ENCODE measurements around the gene RNU4-1. TPM values are rescaled to one million over a fixed set of nuclear protein-coding genes. Genes with fewer than 3 reads are reported as not detected.
"Not testable (repeated sequence)": the region's sequence is repeated elsewhere in the genome, so short reads cannot be mapped to it uniquely, and the experiment has no call there.

The RNU4-1 gene
- 1,000 to 10,000 TPM; 4,532 to 5,081 TPM for total RNA-seq
- long read RNA-seq, donor 1: 0 reads
- long read RNA-seq, donor 2: 0 reads

DNA sequence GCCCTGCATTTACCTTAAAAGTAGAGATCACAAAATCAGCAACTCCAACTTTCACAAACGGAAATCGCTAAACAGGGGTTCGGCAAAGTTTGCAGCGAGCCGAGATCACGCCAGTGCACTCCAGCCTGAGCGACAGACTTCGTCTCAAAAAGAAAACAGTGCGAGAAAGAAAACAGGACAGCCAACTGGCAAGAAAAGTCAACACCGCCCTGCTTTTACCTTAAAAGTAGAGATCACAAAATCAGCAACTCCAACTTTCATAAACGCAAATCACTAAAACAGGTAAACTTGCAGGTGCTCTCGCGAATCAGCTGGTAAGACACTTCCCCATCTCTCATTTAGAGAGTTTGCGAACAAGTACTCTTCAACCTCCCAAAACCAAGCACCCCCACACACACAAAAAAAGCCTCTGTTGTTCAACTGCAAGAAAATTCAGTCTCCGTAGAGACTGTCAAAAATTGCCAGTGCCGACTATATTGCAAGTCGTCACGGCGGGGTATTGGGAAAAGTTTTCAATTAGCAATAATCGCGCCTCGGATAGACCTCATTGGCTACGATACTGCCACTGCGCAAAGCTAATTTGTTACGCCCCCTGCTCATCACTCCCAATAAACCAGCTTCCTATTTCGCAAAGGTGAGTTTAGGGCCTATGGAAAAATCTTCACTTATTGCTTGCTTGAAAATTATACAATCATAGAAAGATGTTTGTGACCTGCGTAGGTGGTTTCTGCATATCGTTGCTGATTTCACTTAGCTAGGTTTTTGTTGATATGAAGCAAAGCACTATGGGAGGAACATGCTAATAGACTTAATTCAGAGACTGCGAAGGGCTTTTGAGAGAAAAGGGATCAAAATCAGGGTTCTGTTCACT lies at the start of gene RNU4-1:
Gene RNU4-1, minus strand, starts transcription at position 577 of the 871 bp plus-strand sequence.
- intact Hi-C loops (cut with DNase I): no loop called here
- no peak for DNase-seq (ENCODE audit: low spot score)

DNA sequence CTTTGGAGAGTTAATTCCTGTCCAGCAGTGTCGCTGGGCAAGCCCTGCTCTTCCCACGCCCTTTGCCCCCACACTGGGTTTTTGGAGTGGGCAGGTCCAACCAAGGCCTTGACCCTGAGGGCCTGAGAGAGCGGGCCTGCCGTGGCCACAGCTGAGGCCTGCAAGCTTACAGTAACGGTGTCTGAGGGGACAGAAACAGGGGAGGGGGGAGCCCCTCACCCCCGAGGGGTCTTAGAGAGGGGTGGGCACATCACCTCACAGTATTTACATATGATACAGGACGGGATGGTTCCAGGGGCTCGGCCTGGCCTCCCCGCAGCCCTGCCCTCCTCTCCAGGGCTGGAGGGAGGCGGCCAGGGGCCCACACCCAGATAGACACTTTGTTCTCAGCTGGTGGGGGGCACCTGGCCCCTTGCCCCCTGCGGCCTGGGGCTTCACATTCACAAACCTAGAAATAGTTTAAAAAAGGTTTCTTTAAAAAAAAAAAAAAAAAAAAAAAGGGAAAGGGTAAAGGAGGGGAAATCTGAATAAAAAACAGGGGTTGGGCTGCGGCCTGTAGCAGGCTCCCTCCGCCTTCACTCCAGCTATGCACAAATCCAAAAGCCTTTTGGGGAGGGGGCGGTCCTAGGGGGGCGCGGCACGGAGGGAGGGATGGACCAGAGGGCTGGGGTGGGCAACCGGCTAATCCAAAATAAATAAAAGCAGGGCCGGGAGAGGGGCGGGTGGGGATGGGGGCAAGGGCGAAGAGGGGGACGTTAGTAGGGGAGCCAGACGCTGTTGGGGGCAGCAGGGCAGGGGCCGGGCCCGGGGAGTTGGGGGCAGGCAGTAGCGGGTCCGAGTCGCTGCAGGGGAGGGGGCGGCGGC lies 49.4 kb upstream of the RNU4-1 start:
- no peak for DNase-seq (ENCODE audit: low spot score)
- intact Hi-C loops (cut with DNase I): no loop called here

GRCh38 chr12:120339256-120339655 lies 46.2 kb upstream of the RNU4-1 start:
- intact Hi-C loops (cut with DNase I): no loop called here
- DNase-seq (ENCODE audit: low spot score): no peak

- intact Hi-C loops (cut with DNase I): no loop called here
- no peak for DNase-seq (ENCODE audit: low spot score)
These were observed 44.7 kb upstream of the RNU4-1 start for GRCh38 chr12:120337730-120338129.

DNA sequence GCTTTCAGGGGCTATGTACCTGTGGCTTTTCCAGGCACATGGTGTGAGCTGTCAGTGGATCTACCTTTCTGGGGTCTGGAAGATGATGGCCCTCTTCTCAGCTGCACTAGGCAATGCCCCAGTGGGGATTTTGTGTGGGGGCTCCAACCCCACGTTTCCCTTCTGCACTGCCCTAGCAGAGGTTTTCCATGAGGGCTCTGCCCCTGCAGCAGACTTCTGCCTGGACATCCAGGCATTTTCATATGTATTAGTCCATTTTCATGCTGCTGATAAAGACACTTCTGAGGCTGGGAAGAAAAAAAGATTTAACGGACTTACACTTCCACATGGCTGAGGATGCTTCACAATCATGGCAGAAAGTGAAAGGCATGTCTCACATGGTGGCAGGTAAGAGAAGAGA lies 43.4 kb upstream of the RNU4-1 start:
- intact Hi-C loops (cut with DNase I); DNase-seq (ENCODE audit: low spot score): not testable (repeated sequence)

- intact Hi-C loops (cut with DNase I); DNase-seq (ENCODE audit: low spot score): not testable (repeated sequence)
These were observed 42.4 kb upstream of the RNU4-1 start for GRCh38 chr12:120335447-120335846.

- no peak for DNase-seq (ENCODE audit: low spot score)
- intact Hi-C loops (cut with DNase I): no loop called here
These were observed 39.5 kb upstream of the RNU4-1 start for GRCh38 chr12:120332523-120332922.

DNA sequence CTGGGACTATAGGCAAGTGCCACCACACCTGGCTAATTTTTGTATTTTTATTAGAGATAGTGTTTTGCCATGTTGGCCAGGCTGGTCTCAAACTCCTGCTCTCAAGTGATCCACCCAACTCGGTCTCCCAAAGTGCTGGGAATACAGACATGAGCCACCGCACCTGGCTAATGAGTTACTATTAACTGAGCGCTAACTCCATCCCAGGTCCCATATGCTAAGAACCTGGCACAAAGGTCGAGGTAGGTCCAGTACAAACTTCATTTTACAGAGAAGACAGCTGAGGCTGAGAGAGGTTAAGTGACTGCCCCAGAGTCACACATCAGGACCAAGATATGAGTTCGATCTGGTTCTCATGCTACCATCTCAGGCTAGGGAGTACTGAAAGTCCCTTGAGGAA lies 39.0 kb upstream of the RNU4-1 start:
- intact Hi-C loops (cut with DNase I): no loop called here
- DNase-seq (ENCODE audit: low spot score): no peak

DNA sequence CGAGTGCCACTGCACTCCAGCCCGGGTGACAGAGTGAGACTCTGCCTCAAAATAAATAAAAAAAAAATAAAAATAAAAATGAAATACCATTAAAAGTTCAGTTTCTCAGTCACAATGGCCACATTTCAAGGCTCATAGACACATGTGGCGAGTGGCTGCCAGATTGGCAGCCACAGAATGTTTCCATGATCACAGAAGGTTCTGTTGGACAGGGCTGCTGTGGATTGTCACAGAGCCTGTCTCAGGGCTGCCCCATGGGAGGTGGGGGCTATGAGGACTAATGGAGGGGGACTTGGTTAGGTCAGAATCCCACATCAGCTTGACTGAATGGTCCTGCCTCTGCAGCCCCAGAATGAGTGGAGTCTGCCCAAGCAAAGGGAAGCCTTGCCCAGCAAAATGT lies 38.4 kb upstream of the RNU4-1 start:
- no peak for DNase-seq (ENCODE audit: low spot score)
- intact Hi-C loops (cut with DNase I): no loop called here

- intact Hi-C loops (cut with DNase I): no loop called here
- no peak for DNase-seq (ENCODE audit: low spot score)
These were observed 35.2 kb upstream of the RNU4-1 start for GRCh38 chr12:120328228-120328627.

DNA sequence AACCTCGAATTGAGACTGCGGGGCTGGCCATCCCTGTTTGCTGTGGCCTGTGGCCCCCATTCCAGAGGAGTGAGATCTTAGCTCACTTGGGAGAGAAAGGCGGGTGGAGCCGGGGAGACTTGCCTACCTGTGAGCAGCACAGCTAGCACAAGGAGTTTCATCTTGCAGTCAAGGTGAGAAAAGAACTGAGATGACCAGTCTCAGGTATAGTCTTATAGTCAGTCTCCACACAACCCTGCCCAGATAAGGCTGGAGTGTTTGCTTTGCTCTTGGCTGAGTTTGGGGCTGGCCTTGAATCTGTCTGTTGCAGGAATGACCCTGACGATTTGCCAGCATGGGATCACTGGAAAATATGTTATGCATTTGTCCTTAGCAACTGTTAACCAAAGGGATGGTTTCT lies 34.6 kb upstream of the RNU4-1 start, which contains the start of gene PLA2G1B:
Gene PLA2G1B, minus strand, starts transcription at position 187 of the 400 bp plus-strand sequence. Its CDS starts 26 bp downstream, at position 161.
- no peak for DNase-seq (ENCODE audit: low spot score)
- intact Hi-C loops (cut with DNase I): no loop called here

DNA sequence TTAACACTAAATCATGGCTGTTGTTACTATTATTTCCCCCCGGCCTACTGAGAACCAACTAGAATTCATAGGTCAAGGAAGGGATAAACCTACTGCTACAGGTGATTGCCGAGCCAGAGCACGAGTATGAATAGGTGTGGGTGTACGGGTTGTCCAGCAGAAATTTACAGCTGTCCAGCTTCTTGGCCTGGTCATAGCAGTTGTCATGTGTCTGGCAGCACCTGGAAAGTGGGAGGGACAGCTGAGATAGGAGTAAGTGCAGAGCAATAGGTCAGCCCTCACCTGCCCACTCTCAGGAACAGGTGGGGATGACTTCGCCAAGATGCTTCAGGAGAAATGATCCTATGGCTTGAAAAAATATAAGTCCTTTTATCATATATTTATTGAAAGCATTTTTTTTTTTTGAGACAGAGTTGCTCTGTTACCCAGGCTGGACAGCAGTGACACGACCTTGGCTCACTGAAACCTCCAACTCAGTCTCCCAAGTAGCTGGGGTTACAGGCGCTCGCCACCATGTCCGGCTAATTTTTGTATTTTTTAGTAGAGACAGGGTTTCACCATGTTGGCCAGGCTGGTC lies 31.9 kb upstream of the RNU4-1 start:
- intact Hi-C loops (cut with DNase I): no loop called here
- DNase-seq (ENCODE audit: low spot score): no peak

GRCh38 chr12:120323772-120324171 lies 30.7 kb upstream of the RNU4-1 start:
- intact Hi-C loops (cut with DNase I): no loop called here

GRCh38 chr12:120321382-120322202 lies 28.6 kb upstream of the RNU4-1 start:
- intact Hi-C loops (cut with DNase I): no loop called here

More at GRCh38 chr12:120323772-120324171, 30.7 kb upstream of the RNU4-1 start:
- no peak for DNase-seq (ENCODE audit: low spot score)

GRCh38 chr12:120317224-120318105 lies 24.4 kb upstream of the RNU4-1 start:
- peak; percentile 100 for DNase-seq (ENCODE audit: low spot score)
- intact Hi-C loops (cut with DNase I): no loop called here

More at GRCh38 chr12:120321382-120322202, 28.6 kb upstream of the RNU4-1 start:
- DNase-seq (ENCODE audit: low spot score): no peak

GRCh38 chr12:120316798-120317223 lies 23.8 kb upstream of the RNU4-1 start:
- intact Hi-C loops (cut with DNase I): no loop called here
- DNase-seq (ENCODE audit: low spot score): no peak

GRCh38 chr12:120314220-120314619 lies 21.2 kb upstream of the RNU4-1 start:
- intact Hi-C loops (cut with DNase I): no loop called here

More at GRCh38 chr12:120314220-120314619, 21.2 kb upstream of the RNU4-1 start:
- no peak for DNase-seq (ENCODE audit: low spot score)
